HCT116 (cell line): ENCODE data around the gene FLCN. TPM values are rescaled to one million over a fixed set of nuclear protein-coding genes. Genes with fewer than 3 reads are reported as not detected.

ENCODE experiments used
- ATAC-seq: fragments of 200-7000 bp; cut with Tn5 transposase; 2 replicates; pipeline ENCODE4 v1.9.1; 2020; ENCODE audit warnings: mild to moderate bottlenecking, moderate library complexity
- BruUV-seq: library from RNA; stranded (reverse); fragments of 400-500 nt; replicated peaks from 2 replicates; lab custom pipeline; 2021; lab: Mats Ljungman, UMichigan
- CTCF ChIA-PET: fragments of 300-600 bp; sonication (Branson Sonifier 250); formaldehyde crosslinking; loops from one replicate; lab custom pipeline; 2021; ENCODE audit warnings: antibody characterized with exemption; lab: Charles Lee
- POLR2A ChIA-PET: fragments of 300-600, 350-600 bp; sonication (Branson Sonifier 250); formaldehyde crosslinking; loops from one replicate; lab custom pipeline; 2021; ENCODE audit warnings: antibody characterized with exemption; lab: Charles Lee
- RAD21 ChIA-PET, 2 experiments: fragments of 300-600 bp; sonication (Branson Sonifier 250); formaldehyde crosslinking; loops; one replicate each; lab custom pipeline; 2023; ENCODE audit warnings: low total read pairs in 2 of 2; ENCODE audit not compliant: uncharacterized antibody in 2 of 2, unreplicated experiment in 2 of 2, low non-redundant PET in 1 of 2; lab: Charles Lee
- DNase-seq: peaks from one replicate; pipeline ENCODE4 v3.0.0-alpha.2; 2010; ENCODE audit warnings: low read depth, low spot score
- H2AFZ ChIP-seq: fragments of 200-600 bp; shearing (Covaris generic), sonication (generic); 2 replicates; pipeline ENCODE4 v1.6.1; 2017; ENCODE audit warnings: low read depth, mixed run types, mixed read lengths, antibody characterized with exemption, low read length; ENCODE audit not compliant: poor library complexity, severe bottlenecking
- H3K27ac ChIP-seq: 2 replicates; pipeline ENCODE4 v1.5.1; 2012; ENCODE audit warnings: low read depth, low read length
- H3K27me3 ChIP-seq: fragments of 200-600 bp; sonication (generic); 2 replicates; pipeline ENCODE4 v1.6.1; 2016; ENCODE audit warnings: mixed run types, low read length, mixed read lengths; ENCODE audit not compliant: insufficient read depth
- H3K36me3 ChIP-seq, 2 experiments: fragments of 200-500 bp in 1 of 2; fragments of 200-600 bp in 1 of 2; sonication (Bioruptor generic) in 1 of 2; sonication (generic) in 1 of 2; 2 replicates each; pipeline versions ENCODE4 v1.5.1 to v1.6.1; 2014 to 2016; ENCODE audit warnings: low read length in 2 of 2, inconsistent platforms in 1 of 2, mixed read lengths in 1 of 2, mixed run types in 1 of 2; ENCODE audit not compliant: insufficient read depth in 2 of 2, control insufficient read depth in 1 of 2
- H3K4me1 ChIP-seq, 2 experiments: fragments of 200-600 bp in 1 of 2; sonication (generic) in 1 of 2; 2 replicates each; pipeline versions ENCODE4 v1.5.1 to v1.6.1; 2012 to 2017; ENCODE audit warnings: low read length in 2 of 2, inconsistent platforms in 1 of 2, mild to moderate bottlenecking in 1 of 2, mixed read lengths in 1 of 2, mixed run types in 1 of 2, moderate library complexity in 1 of 2; ENCODE audit not compliant: insufficient read depth in 2 of 2, control insufficient read depth in 1 of 2
- H3K4me2 ChIP-seq: fragments of 200-600 bp; sonication (generic); 2 replicates; pipeline ENCODE4 v1.6.1; 2017; ENCODE audit warnings: mixed run types, low read length, mixed read lengths
- H3K4me3 ChIP-seq, 2 experiments: fragments of 200-600 bp in 1 of 2; sonication (generic) in 1 of 2; replicated peaks in 1 of 2; 2 replicates each; pipeline ENCODE4 v1.5.1; 2011 to 2016; ENCODE audit warnings: low read length in 2 of 2, control low read depth in 1 of 2, low read depth in 1 of 2, mild to moderate bottlenecking in 1 of 2, mixed read lengths in 1 of 2, mixed run types in 1 of 2
- H3K79me2 ChIP-seq: fragments of 200-600 bp; sonication (generic); 2 replicates; pipeline ENCODE4 v1.6.1; 2017; ENCODE audit warnings: mild to moderate bottlenecking, mixed run types, low read length, moderate library complexity, mixed read lengths; ENCODE audit not compliant: insufficient read depth
- H3K9ac ChIP-seq: fragments of 200-600 bp; sonication (generic); 2 replicates; pipeline ENCODE4 v1.6.1; 2016; ENCODE audit warnings: low read length, mixed read lengths
- H3K9me2 ChIP-seq: fragments of 200-600 bp; sonication (generic), shearing (Covaris generic); 2 replicates; pipeline ENCODE4 v1.6.1; 2017; ENCODE audit warnings: mixed run types, mild to moderate bottlenecking, moderate library complexity; ENCODE audit not compliant: insufficient read depth
- H3K9me3 ChIP-seq, 2 experiments: fragments of 200-500 bp in 1 of 2; fragments of 200-600 bp in 1 of 2; sonication (Bioruptor generic) in 1 of 2; sonication (generic) in 1 of 2; 2 replicates each; pipeline ENCODE4 v1.6.1; 2014 to 2017; ENCODE audit warnings: low read length in 2 of 2, mixed read lengths in 2 of 2, inconsistent platforms in 1 of 2, low read depth in 1 of 2, mild to moderate bottlenecking in 1 of 2, mixed run types in 1 of 2, moderate library complexity in 1 of 2; ENCODE audit not compliant: control insufficient read depth in 1 of 2, insufficient read depth in 1 of 2
- H4K20me1 ChIP-seq: fragments of 200-600 bp; sonication (generic), shearing (Covaris generic); 2 replicates; pipeline ENCODE4 v1.6.1; 2017; ENCODE audit warnings: mixed run types, mild to moderate bottlenecking, moderate library complexity; ENCODE audit not compliant: insufficient read depth
- CBX3 ChIP-seq: IDR thresholded peaks from 2 replicates; pipeline ENCODE4 v1.6.1; 2012; ENCODE audit warnings: low read depth
- CTCF ChIP-seq, 3 experiments: fragments of 200-600 bp in 1 of 3; sonication (generic) in 1 of 3; IDR thresholded peaks in 2 of 3; conservative IDR thresholded peaks in 1 of 3; 2 replicates each; pipeline ENCODE4 v1.5.1; 2012 to 2017; ENCODE audit warnings: low read depth in 2 of 3, low read length in 2 of 3, antibody characterized with exemption in 1 of 3, borderline replicate concordance in 1 of 3, control low read depth in 1 of 3, mild to moderate bottlenecking in 1 of 3, mixed read lengths in 1 of 3, mixed run types in 1 of 3, moderate library complexity in 1 of 3; ENCODE audit not compliant: insufficient read depth in 1 of 3
- EGR1 ChIP-seq: IDR thresholded peaks from 2 replicates; pipeline ENCODE4 v1.6.1; 2012; ENCODE audit warnings: low read depth
- MAX ChIP-seq: IDR thresholded peaks from 2 replicates; pipeline ENCODE4 v1.6.1; 2012
- RAD21 ChIP-seq: IDR thresholded peaks from 2 replicates; pipeline ENCODE4 v1.6.1; 2012; ENCODE audit warnings: low read depth, mild to moderate bottlenecking
- SIN3A ChIP-seq: IDR thresholded peaks from 2 replicates; pipeline ENCODE4 v1.6.1; 2012; ENCODE audit warnings: low read depth
- SRF ChIP-seq: IDR thresholded peaks from 2 replicates; pipeline ENCODE4 v1.6.1; 2012; ENCODE audit warnings: low read depth
- intact Hi-C: fragments of 100-400 bp; cut with micrococcal nuclease; formaldehyde crosslinking; loops from 2 replicates; pipeline ENCODE4 v1.10.0; 2022
- total RNA-seq: library from RNA; stranded (reverse); gene quantifications from one replicate; pipeline ENCODE4 v1.2.1, GENCODE V29; 2021; ENCODE audit not compliant: unreplicated experiment
- TF ChIP-seq, protein P1 (sequence below): IDR thresholded peaks from 2 replicates; pipeline ENCODE4 v1.6.1; 2012; ENCODE audit warnings: low read depth
- TF ChIP-seq, protein P2 (sequence below): IDR thresholded peaks from 2 replicates; pipeline ENCODE4 v1.6.1; 2012

The FLCN gene
- total RNA-seq, 1 experiment from 2014 or later, result 23.7 TPM

DNA sequence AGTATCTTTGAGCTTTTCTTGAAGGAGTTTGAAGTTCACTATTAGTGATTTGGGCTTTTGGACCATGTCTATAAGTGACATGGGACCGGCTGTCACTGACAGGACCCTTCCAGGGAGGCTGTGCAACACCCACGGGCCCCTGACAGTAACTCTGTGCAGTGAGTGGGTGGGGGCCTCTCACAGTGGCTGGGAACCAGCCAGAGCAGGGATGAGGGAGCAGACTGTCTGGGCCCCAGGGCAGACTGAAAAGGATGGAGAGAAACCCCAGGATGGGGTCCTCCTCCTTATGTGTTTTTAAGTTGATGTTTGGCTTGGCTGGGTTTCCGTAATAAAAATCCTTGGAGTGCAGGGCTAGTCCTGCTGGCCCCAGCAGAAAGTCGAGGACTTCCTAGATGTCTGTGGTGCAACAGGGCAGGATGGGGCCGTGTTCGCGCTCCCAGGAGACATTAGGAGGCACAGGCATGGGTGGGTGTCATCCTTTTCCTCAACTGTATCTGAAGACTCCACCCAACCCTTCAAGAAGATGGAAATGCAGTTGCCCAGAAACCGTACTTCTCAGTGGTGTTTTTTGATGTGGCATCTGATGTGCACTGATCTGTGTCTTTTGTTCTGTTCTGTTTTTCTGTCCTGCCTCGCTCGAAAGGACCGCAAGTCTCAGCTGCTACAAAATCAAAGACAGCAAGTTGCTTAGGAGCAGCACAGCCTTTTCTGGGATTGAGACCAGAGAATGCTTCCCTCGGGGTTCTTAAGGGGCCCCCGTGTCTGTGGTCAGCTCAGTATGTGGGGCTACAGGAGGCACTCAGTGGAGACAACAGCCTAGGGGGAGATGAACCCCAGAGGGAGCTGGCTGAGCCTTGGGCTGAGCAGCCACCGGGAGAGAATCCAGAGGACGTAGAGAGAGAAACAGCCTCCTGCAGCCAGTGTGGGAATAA lies 55.0 kb downstream of the FLCN start:
- peaks cover 28 to 37% of the 10 kb centered on the region in 2 experiments for H3K36me3 ChIP-seq

DNA sequence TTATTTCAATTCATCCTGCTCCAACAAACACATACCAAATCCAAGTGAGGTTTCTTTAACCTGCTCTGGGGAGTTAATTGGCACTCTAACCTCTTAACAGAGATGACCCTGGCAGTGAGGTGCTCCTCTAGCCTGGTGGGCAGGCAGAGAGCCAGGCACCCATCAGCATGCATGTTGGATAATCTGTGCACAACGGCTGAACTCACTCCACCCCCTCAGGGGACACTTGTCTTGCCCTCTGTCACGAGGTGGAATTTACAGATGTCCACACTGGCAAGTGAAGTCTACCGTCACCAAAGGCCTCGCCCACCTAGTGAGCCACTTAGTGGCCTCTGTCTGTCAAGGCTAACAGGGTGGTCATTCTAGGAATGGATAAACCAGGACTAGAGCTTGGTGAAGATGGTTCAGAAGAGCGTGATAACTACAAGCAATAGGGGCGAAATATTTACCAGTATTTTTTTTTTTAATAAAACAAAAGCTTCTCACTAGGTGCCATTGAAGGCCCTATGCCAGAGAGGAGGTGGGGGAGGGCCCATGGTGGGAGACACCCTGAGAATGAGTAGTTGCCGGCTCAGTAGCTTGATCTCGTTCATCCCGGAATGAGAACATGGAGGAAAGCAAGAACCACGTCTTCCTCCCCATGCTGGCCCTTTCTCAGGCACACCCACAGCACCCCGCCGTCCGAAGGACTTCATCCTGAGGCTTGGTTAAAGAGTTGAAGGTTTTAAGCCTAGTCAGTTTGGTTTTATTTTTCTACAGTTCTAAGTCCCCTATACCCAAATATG lies 56.0 kb downstream of the FLCN start:
- Histone ChIP-seq H3K79me2 (no peaks in the 10 kb centered on the region), H3K27me3 (no peaks in the 10 kb centered on the region), H3K9me3 (no peaks in the 10 kb centered on the region), H3K27ac (no peak overlapping the region), H3K9me2 (no peaks in the 10 kb centered on the region), H3K4me3 (no peak overlapping the region), H3K4me2 (no peak overlapping the region), H4K20me1 (no peaks in the 10 kb centered on the region), H2AFZ (no peak overlapping the region), H3K4me1 (peaks cover 2 to 4% of the 10 kb centered on the region in 2 experiments; a peak in 2 of 4 replicates), H3K9ac (no peak overlapping the region), H3K36me3 (peaks cover 35 to 47% of the 10 kb centered on the region in 2 experiments)
- intact Hi-C loops, result no loop called here
- CTCF ChIA-PET, result no interaction called here
- POLR2A ChIA-PET, result no interaction called here
- BruUV-seq, result no TSS peak
- ATAC-seq, result no peak
- RAD21 ChIA-PET, result no interaction called here
- no peak for DNase-seq
- TF ChIP-seq CBX3 (no peak), RAD21 (no peak), SRF (no peak), CTCF (IDR thresholded peaks at IDR 0.05 in 2 of 3, conservative IDR thresholded peaks at IDR 0.05 in 1 of 3; ENCODE audit: borderline replicate concordance in 1 of 3, insufficient read depth in 1 of 3, low read depth in 2 of 3, low read length in 2 of 3) (no peak), SIN3A (no peak), EGR1 (no peak)
- TF ChIP-seq, protein P1, sequence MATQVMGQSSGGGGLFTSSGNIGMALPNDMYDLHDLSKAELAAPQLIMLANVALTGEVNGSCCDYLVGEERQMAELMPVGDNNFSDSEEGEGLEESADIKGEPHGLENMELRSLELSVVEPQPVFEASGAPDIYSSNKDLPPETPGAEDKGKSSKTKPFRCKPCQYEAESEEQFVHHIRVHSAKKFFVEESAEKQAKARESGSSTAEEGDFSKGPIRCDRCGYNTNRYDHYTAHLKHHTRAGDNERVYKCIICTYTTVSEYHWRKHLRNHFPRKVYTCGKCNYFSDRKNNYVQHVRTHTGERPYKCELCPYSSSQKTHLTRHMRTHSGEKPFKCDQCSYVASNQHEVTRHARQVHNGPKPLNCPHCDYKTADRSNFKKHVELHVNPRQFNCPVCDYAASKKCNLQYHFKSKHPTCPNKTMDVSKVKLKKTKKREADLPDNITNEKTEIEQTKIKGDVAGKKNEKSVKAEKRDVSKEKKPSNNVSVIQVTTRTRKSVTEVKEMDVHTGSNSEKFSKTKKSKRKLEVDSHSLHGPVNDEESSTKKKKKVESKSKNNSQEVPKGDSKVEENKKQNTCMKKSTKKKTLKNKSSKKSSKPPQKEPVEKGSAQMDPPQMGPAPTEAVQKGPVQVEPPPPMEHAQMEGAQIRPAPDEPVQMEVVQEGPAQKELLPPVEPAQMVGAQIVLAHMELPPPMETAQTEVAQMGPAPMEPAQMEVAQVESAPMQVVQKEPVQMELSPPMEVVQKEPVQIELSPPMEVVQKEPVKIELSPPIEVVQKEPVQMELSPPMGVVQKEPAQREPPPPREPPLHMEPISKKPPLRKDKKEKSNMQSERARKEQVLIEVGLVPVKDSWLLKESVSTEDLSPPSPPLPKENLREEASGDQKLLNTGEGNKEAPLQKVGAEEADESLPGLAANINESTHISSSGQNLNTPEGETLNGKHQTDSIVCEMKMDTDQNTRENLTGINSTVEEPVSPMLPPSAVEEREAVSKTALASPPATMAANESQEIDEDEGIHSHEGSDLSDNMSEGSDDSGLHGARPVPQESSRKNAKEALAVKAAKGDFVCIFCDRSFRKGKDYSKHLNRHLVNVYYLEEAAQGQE, result no peak
- TF ChIP-seq, protein P2, sequence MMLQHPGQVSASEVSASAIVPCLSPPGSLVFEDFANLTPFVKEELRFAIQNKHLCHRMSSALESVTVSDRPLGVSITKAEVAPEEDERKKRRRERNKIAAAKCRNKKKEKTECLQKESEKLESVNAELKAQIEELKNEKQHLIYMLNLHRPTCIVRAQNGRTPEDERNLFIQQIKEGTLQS, result no peak

More for the DNA sequence above, 55.0 kb downstream of the FLCN start:
- H3K27ac ChIP-seq, result no peak overlapping the region
- TF ChIP-seq MAX, result no peak
- TF ChIP-seq, protein P2, result no peak
- TF ChIP-seq, all 23 proteins: peak for 0
- H3K27me3 ChIP-seq, result no peaks in the 10 kb centered on the region
- H3K4me1 ChIP-seq, result peaks cover 4 to 6% of the 10 kb centered on the region in 2 experiments; a peak in 2 of 4 replicates
- ATAC-seq, result no peak
- no TSS peak for BruUV-seq
- no peaks in the 10 kb centered on the region for H3K9me2 ChIP-seq
- intact Hi-C loops, result no loop called here
- POLR2A ChIA-PET, result no interaction called here
- no peak overlapping the region for H3K4me3 ChIP-seq
- no peaks in the 10 kb centered on the region for H3K79me2 ChIP-seq
- H3K9me3 ChIP-seq, result no peaks in the 10 kb centered on the region
- DNase-seq, result no peak
- H2AFZ ChIP-seq, result no peak overlapping the region
- H3K9ac ChIP-seq, result no peak overlapping the region
- H3K4me2 ChIP-seq, result no peak overlapping the region
- CTCF ChIA-PET, result no interaction called here
- no peaks in the 10 kb centered on the region for H4K20me1 ChIP-seq
- RAD21 ChIA-PET, result no interaction called here
